ENCODE measurements around the gene DUS1L.

DNA sequence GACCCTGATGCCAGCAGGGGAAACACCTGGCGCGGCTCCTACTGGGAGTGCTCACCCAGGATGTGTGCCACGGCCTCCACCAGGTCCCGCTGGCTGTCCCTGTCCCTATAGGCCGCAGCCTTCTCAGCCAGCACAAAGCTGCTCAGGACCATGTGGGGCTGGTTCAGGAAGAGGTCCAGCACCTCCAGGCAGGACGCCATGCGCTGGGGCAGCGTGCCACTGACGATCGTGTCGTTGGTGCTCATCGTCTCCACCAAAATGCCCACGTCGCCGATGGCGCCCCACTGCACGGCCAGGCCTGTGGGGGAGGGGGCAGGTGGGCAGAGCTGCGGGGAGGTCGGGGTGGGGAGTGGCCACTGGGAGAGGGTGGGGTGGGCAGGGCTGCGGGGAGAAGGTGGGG, 15.9 kb upstream of the DUS1L start:
- no peak for TF ChIP-seq CTCF (IDR thresholded peaks at IDR 0.05; ENCODE audit: borderline replicate concordance, extremely low read depth, low read length, poor library complexity, severe bottlenecking)
- TF ChIP-seq EZH2 (IDR thresholded peaks at IDR 0.05; ENCODE audit: borderline replicate concordance, low read depth, low read length, severe bottlenecking) = no peak

Measured in DND-41 (cell line).